Measurements from ENCODE around the gene MDH2. TPM values are rescaled to one million over a fixed set of nuclear protein-coding genes. Genes with fewer than 3 reads are reported as not detected.
"Not testable (repeated sequence)": the region's sequence is repeated elsewhere in the genome, so short reads cannot be mapped to it uniquely, and the experiment has no call there.

The MDH2 gene
- total RNA-seq, 1 donor from 2014 or later = 17.1 TPM

DNA sequence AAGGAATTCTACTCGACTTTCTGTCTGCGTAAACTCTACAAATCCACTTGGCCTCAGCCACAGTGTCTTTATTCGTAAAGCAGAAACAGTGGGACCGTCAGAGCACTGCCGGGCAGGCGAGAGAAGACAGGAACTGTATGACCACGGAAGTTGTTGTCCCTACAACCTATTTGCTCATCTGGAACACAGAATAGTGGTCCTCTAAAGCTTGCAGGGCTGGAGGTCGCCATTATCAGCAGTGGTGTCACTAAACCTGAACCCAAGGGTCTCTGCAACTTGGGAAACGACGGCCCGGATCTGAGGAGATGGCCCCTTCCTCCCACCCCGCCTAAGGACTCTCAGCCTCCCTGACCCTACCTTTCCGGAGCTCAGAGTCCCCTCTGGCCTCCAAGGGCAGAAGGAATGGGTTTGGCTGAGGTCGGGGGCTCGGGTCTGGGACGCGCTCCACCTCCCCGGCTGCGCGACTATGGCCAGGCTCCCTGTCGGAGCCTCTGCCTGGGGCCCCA lies 548 bp upstream of the MDH2 start:
- DNase-seq (ENCODE audit: low spot score) = no peak

DNA sequence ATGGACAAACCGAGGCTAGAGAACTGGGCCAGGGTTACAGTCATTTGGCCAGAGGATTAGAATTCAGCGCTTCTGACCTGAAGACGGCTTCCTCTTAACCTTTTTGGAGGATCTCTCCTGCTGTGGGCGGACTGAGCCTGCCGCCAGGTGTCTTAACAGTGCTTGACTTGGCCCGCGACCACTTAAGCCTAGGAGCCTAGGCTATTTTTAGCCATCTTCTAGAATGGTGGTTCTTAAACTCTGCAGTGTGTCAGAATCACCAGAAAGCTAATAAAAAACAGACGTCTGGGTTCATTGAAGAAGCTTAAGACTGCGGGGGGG lies 722 bp downstream of the MDH2 start:
- DNase-seq (ENCODE audit: low spot score) = peak; percentile 31

DNA sequence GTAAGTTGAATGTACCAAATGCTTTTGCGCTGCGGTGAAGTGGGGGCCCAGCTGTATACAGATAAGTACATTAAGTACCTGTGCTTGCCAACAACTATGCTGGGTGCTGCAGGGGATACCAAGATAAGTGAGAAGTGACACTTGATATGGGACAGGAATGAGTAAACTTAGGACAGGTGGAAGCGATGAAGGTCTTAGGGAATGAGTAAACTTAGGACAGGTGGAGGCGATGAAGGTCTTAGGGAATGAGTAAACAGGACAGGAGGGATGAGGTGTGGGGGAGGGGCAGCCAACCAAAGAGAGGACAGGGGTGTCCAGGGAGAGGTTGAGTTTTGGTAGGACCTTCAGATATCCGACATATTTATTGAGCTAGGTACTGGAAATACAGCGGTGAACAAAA lies 1.4 kb downstream of the MDH2 start:
- DNase-seq (ENCODE audit: low spot score) = no peak

DNA sequence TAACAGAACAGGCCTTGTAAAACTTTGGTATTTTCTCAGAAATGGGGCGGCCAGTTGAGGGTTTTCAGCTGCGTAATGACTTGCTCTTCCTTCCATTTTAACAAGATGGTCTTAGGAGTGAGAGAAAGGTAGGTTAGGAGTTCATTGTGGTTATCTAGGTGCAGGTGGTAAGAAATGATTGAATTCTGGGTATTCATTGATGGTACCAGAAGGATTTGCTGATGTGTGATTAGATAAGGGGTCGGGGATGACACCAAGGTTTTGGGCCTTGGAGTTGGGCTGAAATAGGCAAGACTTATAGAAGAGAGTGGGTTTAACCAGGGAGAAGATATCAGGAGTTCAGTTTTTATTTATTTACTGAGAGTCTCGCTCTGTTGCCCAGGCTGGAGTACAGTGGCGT lies 2.6 kb downstream of the MDH2 start:
- DNase-seq (ENCODE audit: low spot score) = no peak

DNA sequence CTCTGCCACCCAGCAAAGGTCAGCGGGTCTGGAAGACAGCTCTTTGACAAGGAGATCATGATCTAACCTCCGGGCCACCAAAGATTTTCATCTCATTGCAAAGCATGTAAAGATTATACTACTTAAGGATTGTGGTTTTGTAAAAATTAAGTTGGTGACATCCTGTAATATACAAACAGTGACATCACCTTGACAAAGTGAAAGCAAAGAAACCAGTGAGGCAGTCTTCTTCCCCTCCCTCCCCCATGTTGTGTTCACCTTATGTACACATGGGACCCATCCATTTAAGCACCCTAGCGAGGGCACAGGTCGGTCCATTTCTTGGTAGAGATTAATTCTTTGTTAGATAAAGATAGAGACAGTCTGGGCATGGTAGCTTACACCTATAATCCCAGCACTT lies 3.9 kb downstream of the MDH2 start:
- no peak for DNase-seq (ENCODE audit: low spot score)

DNA sequence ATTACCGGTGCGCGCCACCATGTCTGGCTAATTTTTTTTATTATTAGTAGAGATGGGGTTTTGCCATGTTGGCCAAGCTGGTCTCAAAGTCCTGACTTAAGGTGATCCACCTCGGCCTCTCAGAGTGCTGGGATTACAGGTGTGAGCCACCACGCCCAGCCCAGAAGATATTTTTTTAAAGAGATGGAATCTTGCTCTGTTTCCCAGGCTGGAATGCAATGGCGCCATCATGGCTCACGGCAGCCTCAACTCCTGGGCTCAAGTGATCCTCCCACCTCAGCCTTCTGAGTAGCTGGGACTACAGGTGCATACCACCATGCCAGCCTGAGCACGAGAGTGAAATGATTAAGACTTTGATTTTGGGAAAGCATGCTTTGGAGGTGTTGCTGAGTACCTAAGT lies 4.8 kb downstream of the MDH2 start:
- DNase-seq (ENCODE audit: low spot score) = not testable (repeated sequence)

DNA sequence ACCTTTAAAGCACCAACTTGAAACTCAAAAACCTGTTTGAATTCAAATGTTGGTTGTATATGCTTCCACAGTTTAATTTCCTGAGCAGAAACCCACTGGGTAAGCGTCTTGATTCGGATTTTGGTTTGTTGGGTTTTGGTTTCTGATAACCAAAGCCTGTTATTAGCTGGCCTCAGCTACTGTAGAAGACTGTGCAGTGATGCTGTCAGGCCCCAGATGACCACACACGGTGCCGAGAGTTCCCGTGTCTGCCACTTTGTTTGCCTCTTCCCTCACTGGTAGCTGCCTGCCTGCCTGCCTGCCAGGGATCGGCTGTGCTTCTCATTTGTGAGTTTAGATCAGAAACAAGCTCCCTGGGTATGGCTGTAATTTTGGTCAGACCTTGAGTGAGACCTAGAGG lies 5.6 kb downstream of the MDH2 start:
- no peak for DNase-seq (ENCODE audit: low spot score)

DNA sequence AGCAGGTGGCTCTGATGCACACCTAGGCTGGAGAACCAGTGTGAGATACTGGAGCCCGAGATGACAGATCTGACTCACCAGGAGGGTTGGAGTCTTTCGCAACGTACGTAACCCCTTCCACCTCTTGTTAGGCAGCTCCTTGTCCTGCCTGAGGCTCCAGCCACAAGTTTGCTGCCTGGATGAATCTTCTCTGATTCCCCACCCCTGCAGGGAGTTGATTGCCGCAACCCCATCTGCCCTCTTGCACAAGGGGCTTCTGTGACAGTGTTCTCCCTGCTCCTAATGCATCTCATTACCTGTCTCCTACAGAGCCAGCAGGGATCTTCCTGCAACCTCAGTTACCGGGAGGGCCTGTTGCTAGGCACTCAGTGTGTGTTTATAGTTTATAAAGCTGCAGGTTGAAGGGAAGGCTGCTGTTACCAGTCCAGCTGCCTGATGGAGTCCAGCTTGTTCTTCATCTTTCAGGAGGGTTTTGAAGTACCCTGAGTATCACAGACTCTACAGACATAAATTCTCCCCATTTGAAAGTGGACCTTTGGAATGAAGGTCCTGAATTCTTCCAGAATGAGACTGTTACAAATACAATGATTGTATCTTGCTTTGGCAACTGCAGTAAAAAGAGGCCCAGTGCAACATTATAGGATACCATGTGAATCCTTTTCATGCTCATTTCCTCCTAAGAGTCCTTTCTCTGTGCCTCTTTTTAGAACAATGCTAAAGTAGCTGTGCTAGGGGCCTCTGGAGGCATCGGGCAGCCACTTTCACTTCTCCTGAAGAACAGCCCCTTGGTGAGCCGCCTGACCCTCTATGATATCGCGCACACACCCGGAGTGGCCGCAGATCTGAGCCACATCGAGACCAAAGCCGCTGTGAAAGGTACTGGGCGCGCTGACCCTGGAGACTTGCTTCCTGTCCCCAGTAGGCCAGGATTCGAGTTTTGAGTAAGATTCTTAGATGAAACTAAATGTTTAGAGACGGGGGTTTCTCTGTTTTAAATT lies 6.5 kb downstream of the MDH2 start:
- DNase-seq (ENCODE audit: low spot score) = peak; percentile 10

DNA sequence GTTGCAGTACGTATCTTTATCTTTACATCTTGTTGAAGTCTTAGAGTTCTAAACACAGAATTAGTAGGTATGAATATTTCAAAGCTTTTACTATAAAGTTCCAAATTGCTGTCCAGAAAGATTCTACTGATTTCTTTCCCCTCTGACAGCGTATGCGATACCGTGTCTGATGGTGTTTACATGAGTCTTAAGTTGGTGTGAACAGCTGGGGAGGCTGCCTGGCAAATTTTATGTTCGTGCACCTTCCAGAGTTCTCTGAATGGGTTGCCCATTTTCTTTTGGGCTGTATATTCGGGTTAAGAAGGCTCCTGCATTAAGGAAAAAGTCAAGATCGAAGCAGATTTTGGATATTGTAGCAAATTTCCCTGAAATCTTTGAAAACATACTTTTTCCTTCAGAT lies 8.3 kb downstream of the MDH2 start:
- no peak for DNase-seq (ENCODE audit: low spot score)

DNA sequence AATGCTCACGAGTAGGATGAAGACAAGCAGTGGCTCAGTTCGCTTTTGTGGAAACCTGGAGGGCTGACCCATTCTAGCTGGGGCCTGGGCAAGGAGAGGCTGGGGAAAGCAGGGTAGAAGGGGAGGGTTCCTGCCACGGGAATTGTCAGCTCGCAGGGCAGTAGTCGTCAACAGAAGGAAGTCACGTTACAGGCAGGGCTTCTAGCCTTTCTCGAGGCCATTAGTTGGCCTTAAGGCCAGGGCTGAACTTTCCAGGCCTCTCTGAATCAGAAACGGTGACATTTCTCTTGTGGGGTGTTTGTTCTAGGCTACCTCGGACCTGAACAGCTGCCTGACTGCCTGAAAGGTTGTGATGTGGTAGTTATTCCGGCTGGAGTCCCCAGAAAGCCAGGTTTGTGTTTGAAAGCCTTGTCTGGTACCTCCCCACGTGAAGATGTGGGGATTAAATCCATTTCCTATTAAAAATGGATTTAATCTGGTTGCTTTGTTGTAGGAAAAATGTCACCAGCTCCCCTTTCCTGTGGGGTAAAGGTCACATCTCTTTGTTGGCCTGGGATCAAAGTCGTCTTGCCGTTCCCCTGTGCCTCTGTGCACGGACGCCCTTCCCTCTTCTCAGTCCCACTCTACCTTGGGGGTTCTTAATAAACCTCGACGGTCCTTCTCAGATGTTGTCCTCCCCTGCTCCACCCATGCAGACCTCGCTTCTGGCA lies 9.4 kb downstream of the MDH2 start:
- no peak for DNase-seq (ENCODE audit: low spot score)

DNA sequence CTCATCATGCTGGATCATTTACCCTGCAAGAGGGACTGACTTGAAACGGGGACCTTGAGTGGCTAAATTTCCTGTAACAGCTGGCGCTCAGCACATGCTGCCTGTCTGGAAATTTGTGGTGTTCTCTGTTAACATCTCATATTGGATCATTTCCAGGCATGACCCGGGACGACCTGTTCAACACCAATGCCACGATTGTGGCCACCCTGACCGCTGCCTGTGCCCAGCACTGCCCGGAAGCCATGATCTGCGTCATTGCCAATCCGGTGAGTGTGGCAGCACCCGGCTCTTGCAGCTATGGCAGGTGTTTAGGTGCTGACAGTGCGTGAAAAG lies 9.9 kb downstream of the MDH2 start:
- no peak for DNase-seq (ENCODE audit: low spot score)

DNA sequence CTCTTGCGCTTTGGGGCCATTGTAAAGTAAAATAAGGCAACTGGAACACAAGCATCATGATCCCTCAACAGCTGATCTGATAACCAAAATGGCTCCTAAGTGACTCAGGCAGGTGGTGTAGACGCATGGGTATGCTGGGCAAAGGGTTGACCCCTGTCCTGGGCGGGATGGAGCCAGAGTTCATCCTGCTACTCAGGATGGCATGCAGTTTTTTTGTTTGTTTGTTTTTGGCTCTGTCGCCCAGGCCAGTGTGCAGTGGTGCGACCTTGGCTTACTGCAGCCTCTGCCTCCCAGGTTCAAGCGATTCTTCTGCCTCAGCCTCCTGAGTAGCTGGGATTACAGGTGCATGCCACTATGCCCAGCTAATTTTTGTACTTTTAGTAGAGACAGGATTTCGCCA lies 10.8 kb downstream of the MDH2 start:
- not testable (repeated sequence) for DNase-seq (ENCODE audit: low spot score)

DNA sequence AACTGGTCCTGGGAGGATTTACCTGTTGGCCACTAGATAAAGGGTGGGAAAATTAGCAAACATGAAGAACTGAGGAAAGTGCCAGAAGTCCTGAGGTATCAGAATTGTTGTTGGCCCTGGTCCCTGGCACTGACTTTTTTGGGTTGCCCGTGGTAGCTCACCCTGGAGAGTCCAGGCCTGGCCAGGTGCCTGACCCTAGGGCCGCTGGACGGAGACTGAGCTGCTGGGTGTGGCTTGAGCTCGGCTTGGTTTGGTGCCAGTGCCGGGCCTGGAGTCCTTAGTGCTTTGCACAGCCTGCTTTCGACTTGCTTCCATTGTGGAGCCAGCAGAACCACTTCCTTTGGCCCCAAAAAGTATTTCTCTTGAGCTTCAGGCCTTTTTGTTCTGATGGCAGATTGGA lies 12.9 kb downstream of the MDH2 start:
- no peak for DNase-seq (ENCODE audit: low spot score)

DNA sequence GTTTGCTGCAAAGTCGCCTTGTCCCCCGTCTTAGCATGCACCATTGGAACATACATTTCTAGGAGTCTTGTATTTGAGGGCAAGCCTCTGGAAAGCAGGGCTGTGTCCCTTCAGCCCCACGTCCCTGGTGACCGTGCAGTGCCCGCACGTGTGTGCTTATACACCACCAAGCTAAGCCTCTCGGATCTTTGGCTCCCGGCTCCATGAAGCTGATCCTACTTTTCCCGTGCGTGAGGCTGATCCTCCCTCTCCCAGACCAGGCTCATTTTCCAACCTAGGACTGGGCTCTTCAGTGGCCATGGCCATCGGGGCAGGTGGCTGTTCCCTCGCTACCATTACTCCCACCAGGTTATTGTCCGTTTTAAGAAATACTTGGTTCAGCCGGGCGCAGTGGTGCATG lies 14.3 kb downstream of the MDH2 start:
- DNase-seq (ENCODE audit: low spot score) = no peak

DNA sequence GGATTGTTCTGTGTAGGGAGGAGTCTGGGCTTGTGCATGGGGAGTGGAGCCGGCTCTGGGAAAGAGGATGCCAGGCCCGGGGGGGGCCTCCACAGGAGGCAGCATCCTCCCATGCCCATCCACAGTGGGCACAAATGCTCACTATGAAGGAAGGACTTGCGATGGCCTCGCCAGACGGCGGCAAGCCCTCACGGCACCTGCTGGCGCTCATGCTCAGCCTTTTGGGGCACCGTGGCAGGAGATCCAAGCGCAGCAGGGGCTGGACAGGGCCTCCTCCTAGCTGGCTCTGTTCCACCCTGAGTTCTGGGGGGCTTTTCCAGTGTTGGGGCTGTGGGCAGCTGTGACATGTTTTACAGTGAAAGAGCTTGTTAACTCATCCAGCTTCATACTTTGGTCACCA lies 15.2 kb downstream of the MDH2 start:
- DNase-seq (ENCODE audit: low spot score) = no peak

DNA sequence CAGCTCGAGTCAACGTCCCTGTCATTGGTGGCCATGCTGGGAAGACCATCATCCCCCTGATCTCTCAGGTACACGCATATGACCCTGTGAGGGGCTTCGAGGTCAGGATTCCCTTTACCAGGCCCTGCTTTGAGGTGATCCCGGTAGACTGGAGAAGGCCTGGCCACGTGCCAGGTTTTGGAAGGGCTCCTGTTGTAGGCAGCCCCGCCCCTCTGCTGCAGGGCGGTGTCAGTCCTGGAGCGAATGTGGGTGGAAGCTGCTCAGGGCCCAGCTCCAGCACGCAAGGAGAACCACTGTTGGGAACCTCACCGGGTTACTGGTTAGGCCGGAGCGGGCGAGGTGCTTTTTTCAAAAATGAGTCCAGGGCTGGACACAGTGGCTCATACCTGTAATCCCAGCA lies 15.6 kb downstream of the MDH2 start:
- DNase-seq (ENCODE audit: low spot score) = peak; percentile 28

DNA sequence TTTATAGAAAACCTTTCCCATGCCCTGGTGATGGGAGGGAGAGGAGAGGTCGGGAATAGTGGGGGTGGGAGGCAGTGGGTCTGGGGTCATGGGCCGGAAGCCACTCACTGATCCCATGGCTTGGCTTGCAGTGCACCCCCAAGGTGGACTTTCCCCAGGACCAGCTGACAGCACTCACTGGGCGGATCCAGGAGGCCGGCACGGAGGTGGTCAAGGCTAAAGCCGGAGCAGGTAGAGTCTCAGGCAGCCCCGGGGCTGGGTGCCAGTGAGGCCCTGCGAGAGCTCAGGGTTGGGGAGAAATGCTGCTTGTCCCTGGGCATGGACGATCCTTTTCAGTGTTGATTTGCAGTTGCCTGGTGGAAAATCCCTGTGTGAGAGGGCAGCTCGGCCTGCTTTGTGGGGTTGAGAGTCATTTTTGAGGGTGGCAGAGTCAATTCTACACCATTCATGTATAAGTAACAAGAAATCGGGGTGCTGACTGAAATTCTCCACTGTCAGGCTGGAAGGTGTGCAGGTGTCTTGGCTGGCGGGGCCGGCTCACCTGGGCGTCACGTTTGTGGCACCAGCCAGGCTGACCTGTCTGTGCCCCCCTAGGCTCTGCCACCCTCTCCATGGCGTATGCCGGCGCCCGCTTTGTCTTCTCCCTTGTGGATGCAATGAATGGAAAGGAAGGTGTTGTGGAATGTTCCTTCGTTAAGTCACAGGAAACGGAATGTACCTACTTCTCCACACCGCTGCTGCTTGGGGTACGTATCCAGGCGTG lies 16.5 kb downstream of the MDH2 start:
- DNase-seq (ENCODE audit: low spot score) = no peak

DNA sequence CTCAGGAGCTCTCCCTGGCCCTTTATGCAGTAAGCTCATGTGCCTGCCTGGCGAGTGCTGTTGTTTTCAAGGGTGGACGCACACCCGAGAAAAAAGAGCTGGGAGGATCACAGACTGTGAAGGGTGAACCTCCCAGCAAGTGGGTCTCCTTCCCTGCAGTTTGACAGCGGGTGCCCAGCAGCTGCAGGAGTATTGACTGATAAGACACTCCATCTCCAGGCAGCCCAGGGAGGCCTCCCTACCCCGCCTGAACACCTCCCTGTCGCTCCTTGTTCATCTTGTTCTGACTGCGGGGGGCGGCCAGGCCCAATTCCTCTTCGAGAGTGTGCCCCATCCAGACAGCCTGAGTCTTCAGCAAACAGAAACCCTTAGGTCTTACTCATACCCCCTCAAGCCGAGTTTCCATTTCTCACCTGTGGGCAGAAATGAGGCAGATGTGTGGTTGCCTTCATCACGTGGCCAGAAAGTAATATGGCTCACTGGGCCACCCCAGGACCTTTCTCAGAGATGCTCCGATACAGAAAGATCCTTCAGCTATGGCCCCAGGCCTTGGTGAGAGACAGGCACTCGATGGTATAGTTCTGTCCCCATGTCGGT lies 17.2 kb downstream of the MDH2 start:
- no peak for DNase-seq (ENCODE audit: low spot score)

DNA sequence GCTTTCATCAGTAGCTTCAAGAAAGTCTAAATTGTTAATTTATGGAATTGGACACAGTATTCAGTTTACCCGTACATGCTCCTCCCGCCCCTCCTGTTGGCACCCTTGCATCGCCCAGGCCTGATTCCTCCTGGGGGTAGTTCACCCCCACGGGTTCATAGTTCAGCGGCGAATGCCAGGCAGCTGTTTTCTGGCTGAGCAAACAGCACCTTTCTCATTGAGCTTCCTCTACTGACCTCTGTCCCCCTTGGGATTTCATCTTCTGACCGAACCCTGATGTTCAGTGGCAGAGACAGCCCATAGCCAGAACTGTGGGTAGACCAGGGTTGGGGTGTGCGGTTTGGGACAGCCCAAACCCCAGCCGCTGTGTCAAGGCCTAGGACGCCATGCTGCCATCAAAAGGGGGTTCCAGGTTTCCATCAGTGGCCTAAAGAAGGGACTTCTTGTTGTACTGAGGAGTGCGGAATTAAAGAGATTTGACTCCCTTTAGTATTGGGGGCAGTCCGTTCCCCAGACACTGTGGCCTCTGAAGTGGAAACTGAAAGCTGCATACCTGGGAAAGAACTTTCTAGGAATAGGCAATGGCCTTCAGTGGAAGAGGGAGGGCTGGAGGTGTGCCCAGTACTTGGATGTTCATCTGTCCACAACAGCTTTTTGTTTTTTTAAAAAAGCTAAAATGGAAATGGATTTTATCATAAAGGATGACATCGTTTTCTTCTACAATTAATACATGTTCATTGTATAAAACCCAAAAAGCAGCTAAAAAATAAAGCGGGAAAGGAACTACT lies 19.0 kb downstream of the MDH2 start:
- DNase-seq (ENCODE audit: low spot score) = no peak

DNA sequence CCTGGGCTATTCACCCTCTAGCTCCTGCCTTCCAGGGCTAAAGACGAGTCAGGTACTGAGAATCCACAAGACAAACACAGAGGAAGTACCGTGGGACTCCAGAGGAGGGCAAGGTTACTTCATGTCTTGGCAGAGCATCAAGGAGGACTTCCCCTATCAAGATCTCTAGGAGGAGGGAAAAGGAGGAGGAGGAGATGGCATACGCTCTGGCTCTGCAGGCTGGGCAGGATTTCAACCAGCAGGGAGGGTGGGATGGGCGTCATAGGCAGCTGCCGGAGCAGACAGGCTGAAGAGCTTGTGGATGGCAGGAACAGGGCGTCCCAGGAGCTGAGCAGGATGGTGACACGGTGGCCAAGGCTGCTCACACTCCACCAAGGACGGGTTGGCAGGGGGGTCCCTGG lies 21.3 kb downstream of the MDH2 start:
- peak; percentile 93 for DNase-seq (ENCODE audit: low spot score)

Data from umbilical cord (tissue), 2 donors.